Jurkat, Clone E6-1 (cell line): ENCODE measurements around the gene HASPIN. TPM values are rescaled to one million over a fixed set of nuclear protein-coding genes. Genes with fewer than 3 reads are reported as not detected.
A peak's percentile ranks its signal among the peaks of the same experiment; 100 is the strongest.

Experiments
- DNase-seq: peaks from one replicate; pipeline ENCODE4 v3.0.0-alpha.2; 2011; ENCODE audit warnings: low read depth, low spot score
- H3K4me3 ChIP-seq: 2 replicates; pipeline ENCODE4 v1.5.1; 2011; ENCODE audit warnings: mild to moderate bottlenecking, low read length, control low read depth, moderate library complexity
- polyA plus RNA-seq: library from polyadenylated mRNA; unstranded; fragments of >200 nt; gene quantifications from one replicate; pipeline ENCODE4 v1.2.1, GENCODE V29; 2012; ENCODE audit warnings: missing spikeins; ENCODE audit not compliant: insufficient read length, insufficient read depth

The HASPIN gene
- 16.1 TPM for polyA plus RNA-seq

DNA sequence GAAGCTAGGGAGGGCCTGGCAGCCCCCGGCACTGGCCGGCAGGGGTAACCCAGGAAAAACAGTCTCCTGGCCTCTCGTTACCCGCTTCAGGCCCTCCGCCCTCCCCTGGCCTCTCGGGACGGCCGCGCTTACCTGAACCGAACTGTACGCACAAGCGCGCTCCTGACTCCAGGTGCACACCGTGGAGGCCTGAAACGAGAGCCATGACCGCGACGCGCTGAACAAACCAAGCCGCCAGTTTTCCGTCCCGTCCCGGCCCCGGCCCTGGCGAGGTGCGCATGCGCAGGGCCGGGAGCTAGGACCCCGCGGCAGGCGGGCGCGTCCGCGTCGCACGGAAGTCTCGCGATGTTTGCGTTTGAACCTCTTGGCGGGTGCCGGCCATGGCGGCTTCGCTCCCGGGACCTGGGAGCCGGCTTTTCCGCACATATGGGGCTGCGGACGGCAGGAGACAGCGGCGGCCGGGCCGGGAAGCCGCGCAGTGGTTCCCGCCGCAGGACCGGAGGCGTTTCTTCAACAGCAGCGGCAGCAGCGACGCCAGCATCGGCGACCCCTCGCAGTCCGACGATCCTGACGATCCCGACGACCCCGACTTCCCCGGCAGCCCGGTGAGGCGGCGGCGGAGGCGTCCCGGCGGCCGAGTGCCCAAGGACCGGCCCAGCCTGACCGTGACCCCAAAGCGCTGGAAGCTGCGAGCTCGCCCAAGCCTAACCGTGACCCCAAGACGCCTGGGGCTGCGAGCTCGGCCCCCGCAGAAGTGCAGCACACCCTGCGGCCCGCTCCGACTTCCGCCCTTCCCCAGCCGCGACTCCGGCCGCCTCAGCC, at the start of gene HASPIN:
Gene HASPIN, plus strand, starts transcription at position 348 of the 822 bp plus-strand sequence. Its CDS starts 33 bp downstream, at position 381.
- peak; percentile 86 for DNase-seq
- H3K4me3 ChIP-seq = peak within 1 kb of the TSS; percentile 97

DNA sequence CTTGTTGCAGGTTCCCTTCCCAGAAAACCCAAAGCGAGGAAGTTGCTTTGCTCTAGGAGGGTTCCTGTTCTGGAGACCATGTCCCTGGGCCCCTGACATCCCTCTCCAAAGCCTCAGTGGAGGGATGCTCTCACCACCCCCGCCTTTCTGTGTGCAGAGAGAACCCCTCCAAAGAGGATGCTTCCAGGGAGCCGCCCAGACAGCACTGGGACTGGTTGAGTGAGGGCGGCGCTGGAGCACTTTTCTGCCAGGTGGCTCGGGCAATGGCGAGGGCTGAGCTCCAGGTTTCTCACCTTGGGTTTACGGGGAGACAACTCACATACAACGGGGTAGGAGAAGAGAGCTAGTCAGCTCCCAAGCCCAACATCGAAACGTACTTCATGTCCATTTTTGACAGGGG, 47.8 kb upstream of the HASPIN start:
- no peak overlapping the region for H3K4me3 ChIP-seq
- no peak for DNase-seq

DNA sequence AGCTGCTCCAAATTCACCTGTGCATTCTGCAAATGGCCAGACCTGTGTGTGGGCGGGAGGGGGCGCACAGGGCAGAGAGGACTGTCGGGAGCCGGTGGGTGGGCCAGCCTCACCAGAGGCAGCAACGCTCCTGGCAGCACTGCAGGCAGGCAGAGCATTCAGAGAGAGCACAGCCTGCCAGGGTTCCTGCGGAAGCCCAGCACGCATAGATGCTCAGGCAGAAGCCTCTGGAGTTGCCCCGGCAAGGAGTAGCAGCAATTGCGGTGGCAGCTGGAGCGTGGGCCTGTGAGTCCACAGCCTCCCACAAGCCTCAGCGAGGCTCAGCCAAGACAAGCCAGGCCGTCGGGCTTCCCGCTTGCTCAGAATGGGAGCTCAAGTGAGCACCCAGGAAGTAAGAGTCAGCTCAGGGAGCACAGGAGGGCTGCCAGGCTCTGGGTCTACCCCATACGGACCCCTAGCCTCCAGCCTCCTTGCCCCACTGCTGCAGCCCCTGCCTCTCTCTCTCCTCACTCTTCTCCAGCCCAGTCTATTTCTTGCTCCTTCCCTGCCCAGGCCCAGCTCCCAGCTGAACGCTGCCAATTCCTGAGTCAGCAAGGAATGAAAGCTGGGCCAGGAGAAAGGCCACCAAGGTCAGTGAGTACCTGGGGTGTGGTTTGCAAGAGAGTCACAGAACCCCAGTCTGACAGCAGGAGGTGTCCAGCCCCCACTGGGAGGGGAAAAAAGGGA, 45.4 kb upstream of the HASPIN start:
- no peak for DNase-seq
- H3K4me3 ChIP-seq = no peak overlapping the region

DNA sequence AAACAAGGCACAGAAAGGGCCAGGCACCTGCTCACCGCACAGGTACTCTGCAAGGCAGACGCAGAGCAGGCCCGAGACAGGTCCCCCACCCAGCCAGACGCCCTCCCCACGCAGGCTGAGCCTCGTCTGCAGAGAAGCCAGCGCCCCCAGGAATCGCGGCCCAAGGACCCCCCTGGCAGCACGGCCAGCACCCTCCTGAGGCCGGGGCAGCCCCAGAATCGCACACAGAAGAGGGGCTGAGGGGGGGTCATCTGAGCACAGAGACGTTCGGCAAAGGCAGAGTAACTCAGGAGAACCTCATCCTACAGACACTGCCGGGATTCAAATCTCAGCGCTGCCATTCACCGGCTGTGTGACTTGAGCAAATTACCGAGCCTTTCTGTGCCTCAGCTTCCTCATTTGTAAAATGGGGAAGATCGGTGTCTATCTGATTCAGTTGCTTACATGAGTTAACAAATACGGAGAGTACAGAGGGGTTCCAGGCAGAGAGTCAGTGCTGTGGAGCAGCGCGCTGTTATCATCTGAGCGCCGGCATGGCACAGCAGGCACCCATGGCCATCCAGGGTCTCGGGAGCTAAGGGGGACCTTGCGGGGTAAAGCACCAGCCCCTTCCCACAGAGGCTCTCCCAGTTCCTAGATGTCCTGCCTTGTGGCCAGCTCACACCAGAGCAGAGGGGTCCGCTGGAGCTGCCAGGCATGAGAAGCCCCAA, 44.7 kb upstream of the HASPIN start:
- DNase-seq = no peak
- H3K4me3 ChIP-seq = no peak overlapping the region

DNA sequence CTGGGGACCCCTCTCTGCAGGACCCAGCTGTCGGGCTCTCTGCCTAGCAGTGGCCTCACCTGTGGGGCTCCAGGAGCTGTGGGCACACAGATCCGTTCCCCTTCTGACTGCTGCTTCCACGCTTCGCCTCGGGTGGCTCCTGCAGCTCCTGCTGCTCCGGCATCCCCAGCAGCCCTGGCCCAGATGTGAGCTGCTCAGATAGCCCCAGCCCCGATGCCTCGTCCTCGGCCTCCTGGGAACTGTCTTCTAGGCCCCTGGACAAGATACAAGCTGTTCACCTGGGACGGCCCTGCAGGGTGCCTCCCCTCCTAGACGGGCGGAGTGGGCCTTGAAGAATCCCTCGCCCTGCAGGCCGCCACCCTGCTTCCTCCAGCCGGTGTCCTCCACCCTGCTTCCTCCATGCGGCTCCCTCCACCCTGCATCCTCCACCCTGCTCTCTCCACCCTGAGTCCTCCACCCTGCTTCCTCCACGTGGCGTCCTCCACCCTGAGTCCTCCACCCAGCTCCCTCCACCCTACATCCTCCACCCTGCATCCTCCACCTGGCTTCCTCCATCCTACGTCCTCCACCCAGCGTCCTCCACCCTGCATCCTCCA, 44.1 kb upstream of the HASPIN start:
- no peak overlapping the region for H3K4me3 ChIP-seq
- DNase-seq = no peak

DNA sequence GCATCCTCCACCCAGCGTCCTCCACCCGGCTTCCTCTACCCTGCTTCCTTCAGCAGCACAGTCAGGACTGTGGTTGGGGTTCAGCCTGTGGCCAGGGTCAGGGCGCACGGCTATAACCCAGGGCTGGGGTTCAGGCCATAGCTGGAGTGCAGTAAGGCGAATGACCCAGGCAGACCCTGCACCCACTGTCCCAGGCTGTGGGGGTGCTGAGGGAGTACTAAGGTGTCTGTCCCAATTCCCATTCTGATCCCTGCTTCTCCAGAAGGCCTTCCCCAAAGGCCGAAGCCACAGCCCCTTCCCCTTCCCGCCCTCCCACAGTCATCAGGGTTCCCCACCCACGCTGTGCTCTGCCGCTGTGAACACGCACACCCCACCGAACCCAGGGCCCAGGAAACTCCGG, 42.6 kb upstream of the HASPIN start:
- H3K4me3 ChIP-seq = no peak overlapping the region

DNA sequence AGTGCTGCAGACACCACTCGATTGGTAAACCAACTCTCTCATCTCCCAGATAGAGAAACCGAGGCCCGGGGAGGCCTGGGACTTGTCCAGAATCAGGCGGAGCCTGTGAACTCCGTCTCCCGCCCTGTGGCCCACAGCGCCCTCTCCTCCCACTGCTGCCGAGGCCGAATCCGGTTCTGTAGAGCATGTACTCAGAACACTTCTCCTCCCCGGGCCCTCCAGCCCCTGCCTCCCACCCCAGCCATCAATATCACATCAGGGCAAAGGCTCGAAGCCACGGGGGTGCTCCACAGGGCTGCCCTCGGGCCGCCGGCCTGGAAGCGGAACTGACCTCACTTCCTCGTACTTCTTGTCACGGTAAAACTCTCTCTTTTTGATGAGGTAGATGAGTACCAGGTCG, 42.1 kb upstream of the HASPIN start:
- no peak overlapping the region for H3K4me3 ChIP-seq
- no peak for DNase-seq

More for the DNA sequence above, 42.6 kb upstream of the HASPIN start:
- no peak for DNase-seq

DNA sequence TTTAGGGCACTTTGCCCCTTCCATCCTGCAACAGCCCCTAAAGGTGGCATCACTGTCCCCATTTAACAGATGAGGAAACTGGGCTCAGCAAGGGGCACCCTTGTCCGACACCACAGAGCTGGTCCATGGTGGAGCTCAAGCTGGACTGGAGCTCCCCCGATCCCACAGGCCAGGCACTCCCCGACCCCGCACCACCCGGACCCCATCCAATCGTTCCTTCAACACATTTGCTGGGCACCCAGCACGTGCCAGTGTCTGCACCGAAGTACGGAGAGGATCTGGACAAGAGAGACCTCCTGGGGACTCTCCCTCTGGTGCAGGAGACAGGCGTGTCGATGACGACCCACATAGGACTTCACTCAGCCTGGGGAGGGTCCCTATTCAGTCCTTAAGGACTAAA, 41.7 kb upstream of the HASPIN start:
- no peak overlapping the region for H3K4me3 ChIP-seq
- no peak for DNase-seq

DNA sequence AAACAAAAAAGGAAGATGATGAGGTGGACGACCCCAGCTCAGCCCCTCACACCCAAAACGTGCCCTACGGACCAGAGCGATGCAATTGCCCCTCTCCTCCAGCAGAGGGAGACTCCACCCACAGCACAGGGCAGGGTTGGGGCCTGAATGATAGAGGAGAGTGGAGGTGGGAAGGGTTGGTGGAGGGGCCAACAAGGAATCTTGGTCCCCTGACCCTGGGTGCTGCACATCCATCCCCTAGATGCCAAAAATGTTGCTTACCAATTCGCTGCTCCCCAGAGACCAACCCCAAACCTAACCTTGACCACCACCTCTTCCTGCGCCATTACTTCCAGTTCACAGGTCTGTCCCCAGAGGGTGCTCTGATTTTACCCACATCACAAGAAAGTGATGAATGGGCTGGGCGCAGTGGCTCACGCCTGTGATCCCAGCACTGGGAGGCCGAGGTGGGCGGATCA, 40.6 kb upstream of the HASPIN start:
- H3K4me3 ChIP-seq = no peak overlapping the region
- DNase-seq = no peak

DNA sequence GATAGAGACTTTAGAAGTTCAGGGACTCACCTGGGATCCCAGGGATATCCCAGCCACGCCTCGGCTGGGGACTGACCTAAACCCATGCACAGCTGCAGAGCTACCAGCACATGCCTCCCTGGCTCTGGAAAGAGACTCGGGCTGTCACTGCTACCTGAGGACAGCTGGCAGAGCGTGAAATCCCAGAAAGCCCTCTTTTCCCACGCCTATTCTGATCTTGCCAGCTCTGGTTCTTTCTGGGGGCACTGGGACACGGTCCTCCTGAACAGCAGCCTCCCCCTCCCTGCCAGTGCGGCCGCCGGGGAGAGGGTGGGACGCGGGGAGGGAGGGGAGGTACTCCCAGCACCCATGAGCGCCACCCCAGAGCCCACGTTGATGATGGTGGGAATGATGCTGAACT, 38.5 kb upstream of the HASPIN start:
- DNase-seq = no peak
- no peak overlapping the region for H3K4me3 ChIP-seq

DNA sequence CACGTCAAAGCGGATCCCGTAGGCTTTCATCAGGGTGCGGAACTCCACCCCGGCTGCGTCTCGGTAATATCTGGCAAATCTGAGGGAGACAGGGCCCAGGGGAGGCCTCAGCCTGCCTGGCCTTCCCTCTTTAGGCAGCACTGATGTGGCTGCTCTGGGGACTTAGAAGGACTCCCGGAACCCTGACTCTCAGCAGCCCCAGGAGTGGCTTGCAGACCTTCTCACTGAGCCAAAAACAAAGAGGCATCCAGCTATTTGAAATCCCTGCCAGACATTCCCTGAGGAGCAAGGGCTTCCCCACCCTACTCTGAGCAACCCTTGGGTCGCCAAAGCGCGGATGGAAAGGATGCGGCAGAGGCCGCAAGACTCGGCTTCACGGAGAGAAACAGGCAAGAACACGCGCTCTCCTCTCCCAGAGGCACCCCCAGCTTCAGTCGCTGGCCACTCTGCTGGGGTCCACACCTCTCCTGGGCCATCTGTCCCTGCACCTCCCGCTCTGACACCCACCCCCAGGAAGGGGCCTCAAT, 35.6 kb upstream of the HASPIN start:
- DNase-seq = no peak
- H3K4me3 ChIP-seq = no peak overlapping the region

DNA sequence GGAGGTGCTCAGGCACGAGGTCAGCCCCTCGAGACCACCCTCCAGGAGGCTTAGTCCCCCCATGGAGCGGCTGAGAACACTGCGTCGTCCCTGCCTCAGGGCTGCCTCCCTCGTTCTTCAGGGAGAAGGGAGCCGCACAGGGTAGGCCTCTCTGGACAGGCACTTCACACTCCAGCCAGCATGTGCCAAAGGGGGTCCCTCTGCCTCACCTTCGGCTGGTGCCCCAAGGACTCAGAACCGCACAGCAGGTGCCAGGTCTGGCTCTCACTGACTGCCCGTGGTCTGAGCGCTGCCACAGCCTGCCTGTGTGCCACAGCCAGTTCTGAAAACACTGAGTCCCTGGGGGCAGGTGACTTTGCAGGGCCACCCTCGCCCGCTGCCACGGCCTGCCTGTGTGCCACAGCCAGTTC, 34.8 kb upstream of the HASPIN start:
- no peak overlapping the region for H3K4me3 ChIP-seq
- DNase-seq = no peak

DNA sequence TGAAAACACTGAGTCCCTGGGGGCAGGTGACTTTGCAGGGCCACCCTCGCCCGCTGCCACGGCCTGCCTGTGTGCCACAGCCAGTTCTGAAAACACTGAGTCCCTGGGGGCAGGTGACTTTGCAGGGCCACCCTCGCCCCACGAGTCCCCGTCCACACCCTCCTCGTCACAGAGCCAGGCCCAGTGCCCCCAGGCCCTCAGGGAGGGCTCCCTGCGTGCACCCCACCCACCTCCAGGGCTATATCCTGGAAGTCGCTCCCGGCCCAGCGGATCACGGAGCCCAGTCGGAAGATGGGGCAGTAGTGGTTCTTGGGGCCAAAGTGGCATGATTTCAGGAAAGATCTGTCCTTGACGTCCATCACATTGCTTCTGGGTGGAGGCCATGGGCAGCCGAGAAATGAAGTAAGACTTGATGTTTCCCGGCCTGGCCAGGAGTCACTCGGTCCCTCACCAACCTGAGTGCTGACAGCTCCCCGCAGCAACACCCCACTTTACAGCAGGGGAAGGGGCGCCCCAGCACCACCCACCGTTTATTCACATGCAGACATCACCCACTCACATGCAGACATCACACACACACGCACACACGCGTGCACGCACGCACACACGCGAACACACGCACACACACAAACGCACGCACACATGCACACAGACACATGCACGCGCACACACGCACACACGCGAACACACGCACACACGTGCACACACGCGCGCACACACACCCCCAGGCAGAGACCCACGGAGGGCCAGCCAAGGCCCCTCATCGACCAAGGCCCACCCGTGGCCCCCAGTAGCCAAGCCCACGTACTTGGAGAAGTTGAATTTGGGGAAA, 34.2 kb upstream of the HASPIN start:
- H3K4me3 ChIP-seq = no peak overlapping the region
- DNase-seq = no peak

DNA sequence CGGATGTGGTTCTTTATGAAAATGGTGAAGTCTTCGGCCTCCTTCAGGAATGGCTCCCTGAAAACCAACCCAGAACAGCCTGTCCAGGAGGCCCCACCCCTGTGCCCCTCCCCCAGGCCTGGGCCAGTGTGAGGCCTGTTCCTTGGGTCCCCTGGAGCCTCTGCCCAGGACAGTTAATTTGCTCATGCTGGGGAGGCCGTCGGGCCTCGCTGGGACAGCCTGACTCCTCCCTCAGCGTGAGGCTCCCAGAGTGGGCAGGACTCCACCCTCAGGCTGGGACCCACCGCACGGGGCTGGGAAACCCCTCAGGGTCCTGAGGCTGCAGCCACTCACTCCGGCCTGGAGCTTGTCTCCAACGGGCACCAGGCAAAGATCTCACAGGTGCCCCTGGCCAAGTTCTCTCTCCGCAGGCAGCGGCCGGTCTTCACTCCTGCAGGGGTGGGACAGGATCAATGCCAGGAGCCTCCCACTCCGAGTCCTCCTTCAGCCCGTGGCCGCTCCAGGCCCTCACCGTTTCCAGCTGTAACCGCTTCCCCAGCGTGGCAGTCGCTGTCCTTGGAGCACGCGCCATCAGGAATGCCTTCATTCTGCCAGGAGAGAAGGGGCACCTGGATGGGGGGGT, 33.5 kb upstream of the HASPIN start:
- H3K4me3 ChIP-seq = no peak overlapping the region
- DNase-seq = no peak

DNA sequence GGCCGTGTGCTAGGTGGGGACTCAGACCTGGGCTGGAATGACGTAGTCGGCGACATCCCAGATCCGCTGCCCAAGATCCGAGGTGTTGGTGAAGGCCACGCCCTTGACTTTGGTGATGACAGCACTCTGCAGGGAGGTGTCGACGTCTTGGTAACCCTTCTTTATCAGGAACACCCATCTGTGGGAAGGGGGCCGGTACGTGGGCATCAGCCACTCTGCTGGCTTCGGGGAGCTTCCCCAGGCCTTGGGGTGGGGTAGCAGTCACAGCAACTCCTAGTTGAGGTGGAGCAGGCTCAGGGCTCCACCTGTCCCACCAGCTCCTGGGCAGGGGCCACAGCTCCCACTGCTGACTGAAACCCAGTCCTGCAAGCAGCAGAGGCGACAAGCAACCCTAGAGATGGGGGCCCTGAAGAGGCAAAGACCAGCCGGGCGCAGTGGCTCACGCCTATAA, 32.1 kb upstream of the HASPIN start:
- DNase-seq = no peak
- H3K4me3 ChIP-seq = no peak overlapping the region

DNA sequence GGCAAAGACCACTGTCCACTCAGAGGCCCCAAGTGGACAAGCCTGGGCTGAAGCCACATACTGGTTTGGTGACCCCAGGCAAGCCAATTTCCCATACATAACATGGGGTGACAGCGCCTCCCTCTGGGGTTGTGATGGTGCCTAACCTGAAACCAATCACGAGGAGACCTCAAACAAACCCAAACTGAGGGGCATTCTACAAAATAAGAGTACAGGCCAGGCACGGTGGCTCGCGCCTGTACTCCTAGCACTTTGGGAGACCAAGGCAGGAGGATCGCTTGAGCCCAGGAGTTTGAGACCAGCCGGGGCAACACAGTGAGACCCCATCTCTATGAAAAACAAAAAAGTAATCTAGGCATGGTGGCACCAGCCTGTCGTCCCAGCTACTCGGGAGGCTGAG, 31.4 kb upstream of the HASPIN start:
- no peak for DNase-seq
- H3K4me3 ChIP-seq = no peak overlapping the region

DNA sequence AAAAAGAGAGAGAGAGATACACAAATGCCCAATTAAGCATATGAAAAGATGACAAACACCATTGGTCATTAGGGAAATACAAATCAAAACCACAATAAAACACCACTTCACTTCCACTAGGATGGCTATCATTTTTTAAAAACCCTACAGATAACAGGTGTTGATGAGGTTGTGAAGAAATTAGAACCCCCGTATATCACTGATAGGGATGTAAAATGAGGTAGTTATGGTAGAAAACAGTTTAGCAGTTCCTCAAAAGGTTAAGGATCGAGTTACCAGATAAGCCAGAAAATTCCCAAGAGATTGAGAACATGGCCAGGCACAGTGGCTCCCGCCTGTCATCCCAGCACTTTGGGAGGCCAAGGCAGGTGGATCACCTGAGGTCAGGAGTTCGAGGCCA, 30.6 kb upstream of the HASPIN start:
- DNase-seq = no peak
- H3K4me3 ChIP-seq = no peak overlapping the region

DNA sequence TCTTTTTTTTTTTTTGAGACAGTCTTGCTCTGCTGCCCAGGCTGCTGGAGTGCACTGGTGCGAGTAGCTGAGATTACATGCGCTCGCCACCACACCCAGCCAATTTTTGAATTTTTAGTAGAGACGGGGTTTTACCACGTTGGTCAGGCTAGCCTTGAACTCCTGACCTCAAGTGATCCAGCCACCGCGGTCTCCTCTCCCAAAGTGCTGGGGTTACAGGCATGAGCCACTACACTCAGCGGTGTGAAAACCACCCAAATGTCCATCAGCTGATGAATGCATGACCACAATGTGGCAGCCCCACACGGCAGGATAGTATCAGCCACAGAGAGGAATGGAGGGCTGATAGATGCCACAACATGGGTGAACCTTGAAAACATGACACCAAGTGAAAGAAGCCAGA, 29.9 kb upstream of the HASPIN start:
- H3K4me3 ChIP-seq = no peak overlapping the region

More for the DNA sequence above, 29.9 kb upstream of the HASPIN start:
- DNase-seq = no peak
